PC-9 (cell line): ENCODE measurements around the gene ABCB1. TPM values are rescaled to one million over a fixed set of nuclear protein-coding genes. Genes with fewer than 3 reads are reported as not detected.

ENCODE experiments used
- BruUV-seq: library from RNA; stranded (reverse); fragments of 400-500 nt; replicated peaks from 2 replicates; lab custom pipeline; 2021; lab: Mats Ljungman, UMichigan
- CTCF ChIA-PET: fragments of 300-600 bp; sonication (Branson Sonifier 250); formaldehyde crosslinking; loops from one replicate; lab custom pipeline; 2022; ENCODE audit warnings: antibody characterized with exemption; lab: Charles Lee
- POLR2A ChIA-PET: fragments of 300-600 bp; sonication (Branson Sonifier 250); formaldehyde crosslinking; loops from one replicate; lab custom pipeline; 2022; ENCODE audit warnings: antibody characterized with exemption; ENCODE audit not compliant: unreplicated experiment; lab: Charles Lee
- DNase-seq, 2 experiments: peaks; one replicate each; pipeline versions ENCODE4 v3.0.0 to v3.0.0-alpha.2; 2015 to 2022; ENCODE audit warnings: mixed read lengths in 1 of 2
- H2AFZ ChIP-seq: fragments of 200-600 bp; sonication (generic); 2 replicates; pipeline ENCODE4 v1.8.1; 2017; ENCODE audit warnings: antibody characterized with exemption
- H3F3A ChIP-seq: fragments of 200-600 bp; sonication (generic); 2 replicates; pipeline ENCODE4 v1.8.1; 2017; ENCODE audit warnings: antibody characterized with exemption, mild to moderate bottlenecking, low read depth; ENCODE audit not compliant: insufficient read depth
- H3K27ac ChIP-seq: fragments of 200-600 bp; sonication (generic); 2 replicates; pipeline ENCODE4 v1.6.1; 2016; ENCODE audit warnings: mixed run types
- H3K27me3 ChIP-seq: fragments of 200-600 bp; sonication (generic); 2 replicates; pipeline ENCODE4 v1.6.1; 2016; ENCODE audit warnings: low read depth, mixed run types; ENCODE audit not compliant: insufficient read depth
- H3K36me3 ChIP-seq: fragments of 200-600 bp; sonication (generic); 2 replicates; pipeline ENCODE4 v1.6.1; 2016; ENCODE audit warnings: low read depth, mixed run types
- H3K4me1 ChIP-seq: fragments of 200-600 bp; sonication (generic); replicated peaks from 2 replicates; pipeline ENCODE4 v1.6.1; 2016; ENCODE audit warnings: mixed run types; ENCODE audit not compliant: insufficient read depth
- H3K4me2 ChIP-seq: fragments of 200-600 bp; sonication (generic); 2 replicates; pipeline ENCODE4 v1.6.1; 2017; ENCODE audit warnings: mixed run types
- H3K4me3 ChIP-seq: fragments of 200-600 bp; sonication (generic); 2 replicates; pipeline ENCODE4 v1.6.1; 2016; ENCODE audit warnings: mixed run types
- H3K79me2 ChIP-seq: fragments of 200-600 bp; sonication (generic); 2 replicates; pipeline ENCODE4 v1.6.1; 2017; ENCODE audit warnings: low read depth, mixed run types
- H3K9me2 ChIP-seq: fragments of 200-600 bp; sonication (generic); 2 replicates; pipeline ENCODE4 v1.8.1; 2017; ENCODE audit warnings: mild to moderate bottlenecking; ENCODE audit not compliant: insufficient read depth
- H3K9me3 ChIP-seq: fragments of 200-600 bp; sonication (generic); 2 replicates; pipeline ENCODE4 v1.8.1; 2016; ENCODE audit warnings: low read depth; ENCODE audit not compliant: insufficient read depth
- H4K20me1 ChIP-seq: fragments of 200-600 bp; sonication (generic); 2 replicates; pipeline ENCODE4 v1.8.1; 2017; ENCODE audit not compliant: insufficient read depth
- CTCF ChIP-seq: fragments of 200-600 bp; sonication (generic); conservative IDR thresholded peaks from 2 replicates; pipeline ENCODE4 v1.6.1; 2017; ENCODE audit warnings: mixed run types, antibody characterized with exemption, mild to moderate bottlenecking, moderate library complexity
- EZH2 ChIP-seq: fragments of 200-600 bp; sonication (generic); IDR thresholded peaks from 2 replicates; pipeline ENCODE4 v1.8.0; 2017; ENCODE audit warnings: antibody characterized with exemption, low read depth
- intact Hi-C: fragments of 100-400 bp; cut with micrococcal nuclease; formaldehyde crosslinking; loops from one replicate; pipeline ENCODE4 v1.10.0; 2022; ENCODE audit not compliant: unreplicated experiment
- total RNA-seq: library from RNA; stranded (reverse); gene quantifications from 2 replicates; pipeline ENCODE4 v1.2.3, GENCODE V29; 2021

ABCB1 gene
- total RNA-seq, 1 experiment from 2014 or later: not detected

GRCh38 chr7:87570178-87570577, 30.5 kb downstream of the ABCB1 start:
- Histone ChIP-seq H4K20me1 (no peaks in the 10 kb centered on the region), H3K9me2 (no peaks in the 10 kb centered on the region), H3K9me3 (no peaks in the 10 kb centered on the region), H3K36me3 (no peaks in the 10 kb centered on the region), H3K79me2 (no peaks in the 10 kb centered on the region), H2AFZ (no peak overlapping the region), H3K4me1 (no peaks in the 10 kb centered on the region), H3K4me3 (no peak overlapping the region), H3K27me3 (no peaks in the 10 kb centered on the region), H3K27ac (no peak overlapping the region), H3K4me2 (no peak overlapping the region), H3F3A (no peaks in the 10 kb centered on the region)
- TF ChIP-seq EZH2: no peak
- no peak for TF ChIP-seq CTCF
- CTCF ChIA-PET: no interaction called here
- peak in 1 of 2 experiments; percentile 37 for DNase-seq
- no TSS peak for BruUV-seq
- POLR2A ChIA-PET: no interaction called here
- intact Hi-C loops: no loop called here

GRCh38 chr7:87567052-87567451, 33.6 kb downstream of the ABCB1 start:
- POLR2A ChIA-PET: no interaction called here
- no TSS peak for BruUV-seq
- CTCF ChIA-PET: no interaction called here

GRCh38 chr7:87566311-87566900, 34.3 kb downstream of the ABCB1 start:
- H3K4me1 ChIP-seq: no peaks in the 10 kb centered on the region
- no peaks in the 10 kb centered on the region for H4K20me1 ChIP-seq
- no peaks in the 10 kb centered on the region for H3K36me3 ChIP-seq
- H3K4me2 ChIP-seq: no peak overlapping the region
- no peaks in the 10 kb centered on the region for H3K27me3 ChIP-seq
- H3K27ac ChIP-seq: no peak overlapping the region
- no peaks in the 10 kb centered on the region for H3K79me2 ChIP-seq
- no peak overlapping the region for H3K4me3 ChIP-seq
- H3K9me2 ChIP-seq: no peaks in the 10 kb centered on the region
- POLR2A ChIA-PET: no interaction called here
- BruUV-seq: no TSS peak
- intact Hi-C loops: no loop called here
- no peak overlapping the region for H2AFZ ChIP-seq
- TF ChIP-seq CTCF (no peak), EZH2 (no peak)
- H3F3A ChIP-seq: no peaks in the 10 kb centered on the region
- CTCF ChIA-PET: no interaction called here
- no peaks in the 10 kb centered on the region for H3K9me3 ChIP-seq
- no peak for DNase-seq

More at GRCh38 chr7:87567052-87567451, 33.6 kb downstream of the ABCB1 start:
- Histone ChIP-seq H3K27ac (no peak overlapping the region), H3K9me2 (no peaks in the 10 kb centered on the region), H3K4me2 (no peak overlapping the region), H3K4me3 (no peak overlapping the region), H3F3A (no peaks in the 10 kb centered on the region), H2AFZ (no peak overlapping the region), H3K79me2 (no peaks in the 10 kb centered on the region), H3K36me3 (no peaks in the 10 kb centered on the region), H3K27me3 (no peaks in the 10 kb centered on the region), H3K4me1 (no peaks in the 10 kb centered on the region), H3K9me3 (no peaks in the 10 kb centered on the region), H4K20me1 (no peaks in the 10 kb centered on the region)
- intact Hi-C loops: no loop called here
- no peak for DNase-seq
- TF ChIP-seq CTCF (no peak), EZH2 (no peak)
